Left ventricle myocardium inferior (tissue), 1 donor: ENCODE measurements around the gene CSMD2. TPM values are rescaled to one million over a fixed set of nuclear protein-coding genes. Genes with fewer than 3 reads are reported as not detected.

ENCODE experiments used
- DNase-seq: peaks from one replicate; pipeline ENCODE4 v3.0.0-alpha.2; 2020
- H3K27ac ChIP-seq: fragments of 200-600 bp; replicated peaks from 2 replicates; pipeline ENCODE4 v1.8.0; 2021
- H3K27me3 ChIP-seq: fragments of 200-600 bp; 2 replicates; pipeline ENCODE4 v1.8.0; 2021; ENCODE audit warnings: low read depth
- H3K36me3 ChIP-seq: fragments of 200-600 bp; 2 replicates; pipeline ENCODE4 v1.8.0; 2021
- H3K4me1 ChIP-seq: fragments of 200-600 bp; 2 replicates; pipeline ENCODE4 v1.8.0; 2021
- H3K4me3 ChIP-seq: fragments of 200-600 bp; 2 replicates; pipeline ENCODE4 v1.8.0; 2021; ENCODE audit warnings: mild to moderate bottlenecking, moderate library complexity
- H3K9me3 ChIP-seq: fragments of 200-600 bp; replicated peaks from 2 replicates; pipeline ENCODE4 v1.8.0; 2021
- intact Hi-C: fragments of 100-400 bp; cut with micrococcal nuclease; formaldehyde crosslinking; loops from one replicate; pipeline ENCODE4 v1.11.0; 2022
- total RNA-seq: library from RNA; stranded (reverse); fragmentation: NEBNext Ultra II Directional; extraction: Animal tissue kit (Norgen Biotek cat#: 25700); gene quantifications from one replicate; pipeline ENCODE4 v1.2.1, GENCODE V29; 2021
- TF ChIP-seq, protein P1 (sequence below): fragments of 200-600 bp; IDR thresholded peaks from 2 replicates; pipeline ENCODE4 v1.8.0; 2021; ENCODE audit warnings: antibody characterized with exemption, mild to moderate bottlenecking, borderline replicate concordance
- donor health status: DM: no; HTN: yes; CAD: no; lungs with severe emphysema.

CSMD2 gene
- total RNA-seq, 1 donor from 2014 or later: 0.14 TPM

GRCh38 chr1:33957854-33958253 is 207.2 kb downstream of the CSMD2 start:
- Histone ChIP-seq H3K9me3 (no peaks in the 10 kb centered on the region), H3K4me1 (no peaks in the 10 kb centered on the region), H3K27me3 (peaks cover 11% of the 10 kb centered on the region), H3K27ac (no peak overlapping the region), H3K4me3 (no peak overlapping the region), H3K36me3 (no peaks in the 10 kb centered on the region)
- intact Hi-C loops: no loop called here
- no peak for DNase-seq
- TF ChIP-seq, protein P1, sequence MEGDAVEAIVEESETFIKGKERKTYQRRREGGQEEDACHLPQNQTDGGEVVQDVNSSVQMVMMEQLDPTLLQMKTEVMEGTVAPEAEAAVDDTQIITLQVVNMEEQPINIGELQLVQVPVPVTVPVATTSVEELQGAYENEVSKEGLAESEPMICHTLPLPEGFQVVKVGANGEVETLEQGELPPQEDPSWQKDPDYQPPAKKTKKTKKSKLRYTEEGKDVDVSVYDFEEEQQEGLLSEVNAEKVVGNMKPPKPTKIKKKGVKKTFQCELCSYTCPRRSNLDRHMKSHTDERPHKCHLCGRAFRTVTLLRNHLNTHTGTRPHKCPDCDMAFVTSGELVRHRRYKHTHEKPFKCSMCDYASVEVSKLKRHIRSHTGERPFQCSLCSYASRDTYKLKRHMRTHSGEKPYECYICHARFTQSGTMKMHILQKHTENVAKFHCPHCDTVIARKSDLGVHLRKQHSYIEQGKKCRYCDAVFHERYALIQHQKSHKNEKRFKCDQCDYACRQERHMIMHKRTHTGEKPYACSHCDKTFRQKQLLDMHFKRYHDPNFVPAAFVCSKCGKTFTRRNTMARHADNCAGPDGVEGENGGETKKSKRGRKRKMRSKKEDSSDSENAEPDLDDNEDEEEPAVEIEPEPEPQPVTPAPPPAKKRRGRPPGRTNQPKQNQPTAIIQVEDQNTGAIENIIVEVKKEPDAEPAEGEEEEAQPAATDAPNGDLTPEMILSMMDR: no peak

DNA sequence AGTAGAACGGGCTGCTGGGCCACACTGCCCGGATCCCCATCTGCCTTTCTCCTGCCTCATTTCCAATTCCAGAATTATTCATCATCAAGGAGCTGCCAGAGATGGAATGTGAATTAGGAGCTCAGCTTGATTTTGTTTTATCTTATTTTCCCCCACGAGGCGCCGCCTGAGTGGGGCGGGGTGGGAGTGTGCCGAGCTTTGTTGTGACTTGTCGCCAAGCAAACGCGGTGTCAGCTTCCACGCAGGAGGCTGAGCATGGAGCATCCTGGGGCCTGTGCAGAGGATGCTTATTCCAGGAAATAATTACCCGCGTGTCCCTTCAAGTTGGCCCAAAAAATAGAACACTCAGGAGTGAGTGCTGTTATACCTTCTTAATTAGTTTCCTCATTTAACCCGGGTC is 209.9 kb downstream of the CSMD2 start:
- Histone ChIP-seq H3K4me1 (no peaks in the 10 kb centered on the region), H3K27me3 (peaks cover 4% of the 10 kb centered on the region), H3K36me3 (no peaks in the 10 kb centered on the region), H3K4me3 (no peak overlapping the region), H3K27ac (no peak overlapping the region), H3K9me3 (no peaks in the 10 kb centered on the region)
- no peak for DNase-seq
- intact Hi-C loops: no loop called here
- TF ChIP-seq, protein P1: no peak

DNA sequence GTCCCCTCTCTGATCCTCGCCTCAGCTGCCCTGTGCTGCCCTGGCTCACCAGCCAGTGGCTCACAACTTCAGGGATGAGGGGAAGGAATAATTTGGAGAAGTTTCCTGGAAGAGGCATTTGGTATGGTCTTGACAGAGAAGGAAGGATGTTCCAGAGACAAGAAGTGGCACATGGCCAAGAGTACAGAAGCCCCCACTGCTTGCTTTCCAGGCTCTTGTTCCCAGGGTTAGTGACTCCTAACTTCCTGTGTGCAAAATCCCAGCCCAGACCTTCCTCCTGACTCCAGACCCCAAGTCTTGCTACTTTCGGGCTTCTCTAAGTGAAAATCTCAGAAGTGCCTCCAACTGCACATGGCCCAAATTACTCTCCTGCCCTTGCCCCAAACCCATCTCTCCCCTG is 215.5 kb downstream of the CSMD2 start:
- H3K27ac ChIP-seq: no peak overlapping the region
- H3K27me3 ChIP-seq: peaks cover 15% of the 10 kb centered on the region
- H3K36me3 ChIP-seq: no peaks in the 10 kb centered on the region
- TF ChIP-seq, protein P1: no peak
- DNase-seq: no peak
- no peaks in the 10 kb centered on the region for H3K9me3 ChIP-seq
- H3K4me3 ChIP-seq: no peak overlapping the region
- no peaks in the 10 kb centered on the region for H3K4me1 ChIP-seq
- intact Hi-C loops: no loop called here

DNA sequence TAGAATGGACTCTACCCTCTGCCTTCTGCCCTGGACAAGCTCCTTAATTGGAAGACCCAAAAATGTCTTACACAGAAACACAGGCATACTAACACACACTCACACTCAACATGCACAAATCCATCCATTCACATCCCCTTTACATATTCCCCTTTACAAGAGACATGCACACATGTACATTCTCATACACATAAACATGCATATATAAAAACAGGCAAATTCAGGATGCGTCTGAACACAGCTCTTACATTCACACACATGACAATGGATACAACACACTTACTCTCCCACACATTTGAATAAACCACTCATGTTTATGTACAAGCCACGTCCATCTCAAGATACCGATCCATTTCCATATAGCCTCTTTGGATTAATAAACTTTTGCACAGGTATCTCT is 216.7 kb downstream of the CSMD2 start:
- Histone ChIP-seq H3K4me1 (no peaks in the 10 kb centered on the region), H3K27ac (no peak overlapping the region), H3K27me3 (peaks cover 15% of the 10 kb centered on the region), H3K9me3 (no peaks in the 10 kb centered on the region), H3K36me3 (no peaks in the 10 kb centered on the region), H3K4me3 (no peak overlapping the region)
- intact Hi-C loops: no loop called here
- TF ChIP-seq, protein P1: no peak
- no peak for DNase-seq

GRCh38 chr1:33946836-33947235 is 218.2 kb downstream of the CSMD2 start:
- TF ChIP-seq, protein P1: no peak

GRCh38 chr1:33944846-33945245 is 220.2 kb downstream of the CSMD2 start:
- DNase-seq: no peak
- H3K9me3 ChIP-seq: no peaks in the 10 kb centered on the region
- intact Hi-C loops: no loop called here
- no peak overlapping the region for H3K27ac ChIP-seq
- no peaks in the 10 kb centered on the region for H3K36me3 ChIP-seq
- H3K4me1 ChIP-seq: no peaks in the 10 kb centered on the region
- H3K4me3 ChIP-seq: no peak overlapping the region
- H3K27me3 ChIP-seq: peaks cover 12% of the 10 kb centered on the region
- TF ChIP-seq, protein P1: no peak

More at GRCh38 chr1:33946836-33947235, 218.2 kb downstream of the CSMD2 start:
- Histone ChIP-seq H3K4me1 (no peaks in the 10 kb centered on the region), H3K27ac (no peak overlapping the region), H3K4me3 (no peak overlapping the region), H3K36me3 (no peaks in the 10 kb centered on the region), H3K27me3 (peaks cover 15% of the 10 kb centered on the region), H3K9me3 (no peaks in the 10 kb centered on the region)
- DNase-seq: no peak
- intact Hi-C loops: no loop called here
